IMR-90 (cell line): Measurements from ENCODE around the gene DBH. TPM values are rescaled to one million over a fixed set of nuclear protein-coding genes. Genes with fewer than 3 reads are reported as not detected.

ENCODE experiments used
- ATAC-seq: fragments of 200-7000 bp; cut with Tn5 transposase; 2 replicates; pipeline ENCODE4 v1.9.1; 2020; ENCODE audit warnings: low read depth, mild to moderate bottlenecking, moderate library complexity
- BruUV-seq: library from RNA; stranded (reverse); fragments of 400-500 nt; replicated peaks from 2 replicates; lab custom pipeline; 2021; lab: Mats Ljungman, UMichigan
- CTCF ChIA-PET: fragments of 300-600 bp; formaldehyde crosslinking; extraction: SDS; loops from one replicate; lab custom pipeline; 2021; ENCODE audit warnings: antibody characterized with exemption; lab: Yijun Ruan, JAX
- POLR2A ChIA-PET: fragments of 300-600 bp; sonication (Branson Sonifier 250); formaldehyde crosslinking; loops from one replicate; lab custom pipeline; 2022; ENCODE audit warnings: antibody characterized with exemption; ENCODE audit not compliant: unreplicated experiment; lab: Charles Lee
- DNase-seq: peaks from one replicate; pipeline ENCODE4 v3.0.0; 2013
- H2AFZ ChIP-seq: replicated peaks from 2 replicates; pipeline ENCODE3; 2013; ENCODE audit warnings: low read length, mild to moderate bottlenecking; ENCODE audit not compliant: poor library complexity
- H2AK5ac ChIP-seq: 2 replicates; pipeline ENCODE4 v1.6.1; 2013; ENCODE audit warnings: low read depth, low read length, inconsistent platforms
- H2AK9ac ChIP-seq: replicated peaks from 2 replicates; pipeline ENCODE3; 2013; ENCODE audit warnings: mild to moderate bottlenecking, low read depth, low read length, moderate library complexity; ENCODE audit not compliant: poor library complexity
- H2BK120ac ChIP-seq: 2 replicates; pipeline ENCODE4 v1.6.1; 2013; ENCODE audit warnings: low read depth, low read length, inconsistent platforms
- H2BK15ac ChIP-seq: 3 replicates; pipeline ENCODE4 v1.6.1; 2013; ENCODE audit warnings: low read depth, low read length, inconsistent platforms
- H2BK20ac ChIP-seq: 2 replicates; pipeline ENCODE4 v1.6.1; 2013; ENCODE audit warnings: low read depth, mild to moderate bottlenecking, inconsistent platforms, low read length, moderate library complexity
- H2BK5ac ChIP-seq: 2 replicates; pipeline ENCODE4 v1.6.1; 2013; ENCODE audit warnings: mild to moderate bottlenecking, low read depth, low read length, inconsistent platforms; ENCODE audit not compliant: poor library complexity, severe bottlenecking
- H3K14ac ChIP-seq: replicated peaks from 2 replicates; pipeline ENCODE4 v1.6.1; 2013; ENCODE audit warnings: low read depth, low read length, inconsistent platforms
- H3K18ac ChIP-seq: 2 replicates; pipeline ENCODE4 v1.6.1; 2013; ENCODE audit warnings: low read depth, low read length, control low read depth
- H3K23ac ChIP-seq: 2 replicates; pipeline ENCODE4 v1.6.1; 2013; ENCODE audit warnings: low read depth, low read length, inconsistent platforms
- H3K27ac ChIP-seq: 2 replicates; pipeline ENCODE4 v1.5.1; 2013; ENCODE audit warnings: mild to moderate bottlenecking, control low read depth, low read length; ENCODE audit not compliant: insufficient read depth
- H3K27me3 ChIP-seq: 2 replicates; pipeline ENCODE4 v1.6.1; 2013; ENCODE audit warnings: low read length; ENCODE audit not compliant: control insufficient read depth, insufficient read depth
- H3K36me3 ChIP-seq: 2 replicates; pipeline ENCODE4 v1.6.1; 2013; ENCODE audit warnings: low read length, mixed read lengths; ENCODE audit not compliant: control insufficient read depth, insufficient read depth
- H3K4ac ChIP-seq: 2 replicates; pipeline ENCODE4 v1.6.1; 2013; ENCODE audit warnings: low read depth, low read length, inconsistent platforms
- H3K4me1 ChIP-seq: 2 replicates; pipeline ENCODE4 v1.6.1; 2013; ENCODE audit warnings: low read length, mixed read lengths; ENCODE audit not compliant: control insufficient read depth, insufficient read depth
- H3K4me2 ChIP-seq: 2 replicates; pipeline ENCODE4 v1.6.1; 2013; ENCODE audit warnings: low read depth, mild to moderate bottlenecking, control low read depth, low read length, moderate library complexity
- H3K4me3 ChIP-seq: 2 replicates; pipeline ENCODE4 v1.5.1; 2013; ENCODE audit warnings: low read depth, mild to moderate bottlenecking, control low read depth, low read length, moderate library complexity; ENCODE audit not compliant: insufficient read depth
- H3K56ac ChIP-seq: 2 replicates; pipeline ENCODE4 v1.6.1; 2013; ENCODE audit warnings: low read length, inconsistent platforms; ENCODE audit not compliant: insufficient read depth; ENCODE audit errors: extremely low read depth
- H3K79me1 ChIP-seq, 2 experiments: 2 replicates each; pipeline ENCODE4 v1.6.1; 2013; ENCODE audit warnings: low read length in 2 of 2, inconsistent platforms in 1 of 2, low read depth in 1 of 2
- H3K9ac ChIP-seq: 2 replicates; pipeline ENCODE4 v1.6.1; 2013; ENCODE audit warnings: low read depth, low read length, control low read depth
- H3K9me1 ChIP-seq: 2 replicates; pipeline ENCODE4 v1.6.1; 2013; ENCODE audit warnings: low read length, inconsistent platforms; ENCODE audit not compliant: insufficient read depth
- H3K9me3 ChIP-seq: 2 replicates; pipeline ENCODE4 v1.6.1; 2013; ENCODE audit warnings: low read length; ENCODE audit not compliant: control insufficient read depth, insufficient read depth
- H4K20me1 ChIP-seq: 2 replicates; pipeline ENCODE4 v1.6.1; 2013; ENCODE audit warnings: low read length, inconsistent platforms; ENCODE audit not compliant: insufficient read depth
- H4K5ac ChIP-seq: 2 replicates; pipeline ENCODE4 v1.6.1; 2013; ENCODE audit warnings: mild to moderate bottlenecking, low read depth, low read length, control low read depth
- H4K8ac ChIP-seq, 2 experiments: 2 replicates each; pipeline ENCODE4 v1.6.1; 2013; ENCODE audit warnings: low read depth in 2 of 2, low read length in 2 of 2, control low read depth in 1 of 2, inconsistent platforms in 1 of 2
- H4K91ac ChIP-seq: 2 replicates; pipeline ENCODE4 v1.6.1; 2013; ENCODE audit warnings: low read depth, low read length, inconsistent platforms; ENCODE audit not compliant: insufficient read depth
- BHLHE40 ChIP-seq: fragments of 150-350 bp; IDR thresholded peaks from 2 replicates; pipeline ENCODE4 v1.6.1; 2016; ENCODE audit warnings: mild to moderate bottlenecking, low read depth, low read length
- CEBPB ChIP-seq: IDR thresholded peaks from 2 replicates; pipeline ENCODE4 v1.6.1; 2012; ENCODE audit warnings: low read depth, low read length, improper control_type of control experiment
- CHD1 ChIP-seq: IDR thresholded peaks from 2 replicates; pipeline ENCODE4 v1.6.1; 2012; ENCODE audit warnings: low read depth, low read length, improper control_type of control experiment
- FOS ChIP-seq: fragments of 150-350 bp; IDR thresholded peaks from 2 replicates; pipeline ENCODE4 v1.6.1; 2016; ENCODE audit warnings: low read depth, low read length
- MAFK ChIP-seq: IDR thresholded peaks from 2 replicates; pipeline ENCODE4 v1.6.1; 2012; ENCODE audit warnings: low read depth, low read length, improper control_type of control experiment
- MAZ ChIP-seq: IDR thresholded peaks from 2 replicates; pipeline ENCODE4 v1.6.1; 2012; ENCODE audit warnings: low read depth, mild to moderate bottlenecking, low read length, improper control_type of control experiment, moderate library complexity, borderline replicate concordance
- MXI1 ChIP-seq: IDR thresholded peaks from 2 replicates; pipeline ENCODE4 v1.6.1; 2012; ENCODE audit warnings: low read depth, mild to moderate bottlenecking, low read length, moderate library complexity, borderline replicate concordance
- NFE2L2 ChIP-seq: fragments of 150-350 bp; IDR thresholded peaks from 2 replicates; pipeline ENCODE4 v1.6.1; 2016; ENCODE audit warnings: low read depth, mild to moderate bottlenecking, low read length
- POLR2A ChIP-seq: IDR thresholded peaks from 2 replicates; pipeline ENCODE4 v1.6.1; 2012; ENCODE audit warnings: mild to moderate bottlenecking, low read depth, low read length
- RAD21 ChIP-seq: IDR thresholded peaks from 2 replicates; pipeline ENCODE4 v1.6.1; 2012; ENCODE audit warnings: low read length, improper control_type of control experiment
- RCOR1 ChIP-seq: IDR thresholded peaks from 2 replicates; pipeline ENCODE4 v1.6.1; 2012; ENCODE audit warnings: mild to moderate bottlenecking, low read length, improper control_type of control experiment; ENCODE audit not compliant: insufficient replicate concordance
- RFX5 ChIP-seq: IDR thresholded peaks from 2 replicates; pipeline ENCODE4 v1.8.0; 2012; ENCODE audit warnings: low read depth, mild to moderate bottlenecking, low read length, moderate library complexity
- SMC3 ChIP-seq: fragments of 150-350 bp; IDR thresholded peaks from 2 replicates; pipeline ENCODE4 v1.6.1; 2016; ENCODE audit warnings: low read depth, mild to moderate bottlenecking, antibody characterized with exemption, low read length, moderate library complexity
- USF2 ChIP-seq: fragments of 150-350 bp; IDR thresholded peaks from 2 replicates; pipeline ENCODE4 v1.6.1; 2017; ENCODE audit warnings: mild to moderate bottlenecking, antibody characterized with exemption, low read length, low read depth
- whole genome bisulfite sequencing, 2 experiments: methylation state at CpG; one replicate each; pipeline versions ENCODE4 v1.1.5 to v1.1.7; 2013; ENCODE audit warnings: missing lambda C conversion rate in 2 of 2; ENCODE audit not compliant: insufficient read length in 1 of 2; ENCODE audit errors: extremely low coverage in 2 of 2; 5-methylcytosine and 5-hydroxymethylcytosine counted together
- dilution Hi-C: fragments of 300-500 bp; cut with HindIII; formaldehyde crosslinking; loops from one replicate; pipeline ENCODE4 v1.14.3; 2018; ENCODE audit warnings: low sequenced_read_pairs; ENCODE audit not compliant: unreplicated experiment
- in situ Hi-C: fragments of 300-500 bp; cut with MboI; formaldehyde crosslinking; loops from 3 replicates; pipeline ENCODE4 v1.14.3; 2019; ENCODE audit warnings: low sequenced_read_pairs, inconsistent platforms, mixed read lengths
- intact Hi-C: fragments of 100-400 bp; cut with micrococcal nuclease; formaldehyde crosslinking; loops from 2 replicates; pipeline ENCODE4 v1.10.0; 2022
- polyA plus RNA-seq, 3 experiments: library from polyadenylated mRNA; depleted of rRNA; stranded (reverse); fragments of >200 nt; gene quantifications; 2 replicates each; pipeline ENCODE4 v1.2.3, GENCODE V29; 2012; ENCODE audit warnings: low replicate concordance in 1 of 3
- total RNA-seq: library from RNA; depleted of rRNA; stranded (reverse); fragments of >200 nt; gene quantifications from 2 replicates; pipeline ENCODE4 v1.2.3, GENCODE V29; 2012
- TF ChIP-seq, protein P1 (sequence below): fragments of 150-350 bp; IDR thresholded peaks from 2 replicates; pipeline ENCODE4 v1.6.1; 2016; ENCODE audit warnings: low read depth, mild to moderate bottlenecking, low read length, moderate library complexity, borderline replicate concordance
- TF ChIP-seq, protein P2 (sequence below): conservative IDR thresholded peaks from 2 replicates; pipeline ENCODE4 v1.5.1; 2012; ENCODE audit warnings: mild to moderate bottlenecking, low read depth, low read length, improper control_type of control experiment

Gene DBH
- total and polyA plus RNA-seq, 2 of the 4 experiments (the other 2 are of a cell fraction) = not detected

- no peaks in the 10 kb centered on the region for H3K4me1 ChIP-seq
- H3K9me1 ChIP-seq = no peaks in the 10 kb centered on the region
- 83% methylated on average over 1 of the region's 4 CpGs; no CpG with 5 or more reads in 1 of the 2 experiments for WGBS, 2 experiments
- no peaks in the 10 kb centered on the region for H3K27me3 ChIP-seq
- intact Hi-C loops = no loop called here
- H3K18ac ChIP-seq = no peak overlapping the region
- dilution Hi-C loops = no loop called here
- H2AK5ac ChIP-seq = no peak overlapping the region
- no peak overlapping the region for H3K23ac ChIP-seq
- POLR2A ChIA-PET = no interaction called here
- H3K79me1 ChIP-seq = no peaks in the 10 kb centered on the region
- H2AK9ac ChIP-seq = no peak overlapping the region
- H3K27ac ChIP-seq = no peak overlapping the region
- H2AFZ ChIP-seq = no peak overlapping the region
- no peak for TF ChIP-seq FOS
- no peak for TF ChIP-seq RFX5
- no peak for TF ChIP-seq RCOR1
- TF ChIP-seq CEBPB = no peak
- TF ChIP-seq, protein P1, sequence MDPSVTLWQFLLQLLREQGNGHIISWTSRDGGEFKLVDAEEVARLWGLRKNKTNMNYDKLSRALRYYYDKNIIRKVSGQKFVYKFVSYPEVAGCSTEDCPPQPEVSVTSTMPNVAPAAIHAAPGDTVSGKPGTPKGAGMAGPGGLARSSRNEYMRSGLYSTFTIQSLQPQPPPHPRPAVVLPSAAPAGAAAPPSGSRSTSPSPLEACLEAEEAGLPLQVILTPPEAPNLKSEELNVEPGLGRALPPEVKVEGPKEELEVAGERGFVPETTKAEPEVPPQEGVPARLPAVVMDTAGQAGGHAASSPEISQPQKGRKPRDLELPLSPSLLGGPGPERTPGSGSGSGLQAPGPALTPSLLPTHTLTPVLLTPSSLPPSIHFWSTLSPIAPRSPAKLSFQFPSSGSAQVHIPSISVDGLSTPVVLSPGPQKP = no peak
- TF ChIP-seq USF2 = no peak
- TF ChIP-seq MAFK = no peak
- no peak for TF ChIP-seq NFE2L2
- no peak for TF ChIP-seq MXI1
- TF ChIP-seq, protein P2, sequence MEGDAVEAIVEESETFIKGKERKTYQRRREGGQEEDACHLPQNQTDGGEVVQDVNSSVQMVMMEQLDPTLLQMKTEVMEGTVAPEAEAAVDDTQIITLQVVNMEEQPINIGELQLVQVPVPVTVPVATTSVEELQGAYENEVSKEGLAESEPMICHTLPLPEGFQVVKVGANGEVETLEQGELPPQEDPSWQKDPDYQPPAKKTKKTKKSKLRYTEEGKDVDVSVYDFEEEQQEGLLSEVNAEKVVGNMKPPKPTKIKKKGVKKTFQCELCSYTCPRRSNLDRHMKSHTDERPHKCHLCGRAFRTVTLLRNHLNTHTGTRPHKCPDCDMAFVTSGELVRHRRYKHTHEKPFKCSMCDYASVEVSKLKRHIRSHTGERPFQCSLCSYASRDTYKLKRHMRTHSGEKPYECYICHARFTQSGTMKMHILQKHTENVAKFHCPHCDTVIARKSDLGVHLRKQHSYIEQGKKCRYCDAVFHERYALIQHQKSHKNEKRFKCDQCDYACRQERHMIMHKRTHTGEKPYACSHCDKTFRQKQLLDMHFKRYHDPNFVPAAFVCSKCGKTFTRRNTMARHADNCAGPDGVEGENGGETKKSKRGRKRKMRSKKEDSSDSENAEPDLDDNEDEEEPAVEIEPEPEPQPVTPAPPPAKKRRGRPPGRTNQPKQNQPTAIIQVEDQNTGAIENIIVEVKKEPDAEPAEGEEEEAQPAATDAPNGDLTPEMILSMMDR = no peak
- TF ChIP-seq MAZ = no peak
- TF ChIP-seq CHD1 = no peak
- no peak for TF ChIP-seq BHLHE40
- TF ChIP-seq POLR2A = no peak
- TF ChIP-seq RAD21 = no peak
- TF ChIP-seq SMC3 = no peak
- no peak overlapping the region for H2BK15ac ChIP-seq
- H2BK20ac ChIP-seq = no peak overlapping the region
- H3K9ac ChIP-seq = no peak overlapping the region
- H3K56ac ChIP-seq = no peak overlapping the region
- H3K36me3 ChIP-seq = no peaks in the 10 kb centered on the region
- no peak overlapping the region for H2BK120ac ChIP-seq
- no peak overlapping the region for H3K4ac ChIP-seq
- no peak overlapping the region for H3K14ac ChIP-seq
- no peak overlapping the region for H3K4me3 ChIP-seq
- H3K4me2 ChIP-seq = no peak overlapping the region
- H4K20me1 ChIP-seq = no peaks in the 10 kb centered on the region
- H4K5ac ChIP-seq = no peak overlapping the region
- no peak for DNase-seq
- H3K9me3 ChIP-seq = no peaks in the 10 kb centered on the region
- in situ Hi-C loops = no loop called here
- H4K91ac ChIP-seq = no peak overlapping the region
- no peak for ATAC-seq
- H2BK5ac ChIP-seq = no peak overlapping the region
- BruUV-seq = no TSS peak
- CTCF ChIA-PET = no interaction called here
- H4K8ac ChIP-seq = no peak overlapping the region
Observed at GRCh38 chr9:133691191-133691590, 55.0 kb downstream of the DBH start.
